NCI-H1417 treated with DMSO at 0.1 percent for 48 hours (cell line): ENCODE results near the gene TBRG4.
A peak's percentile ranks its signal among the peaks of the same experiment; 100 is the strongest.
"Not testable (repeated sequence)": the region's sequence is repeated elsewhere in the genome, so short reads cannot be mapped to it uniquely, and the experiment has no call there.

ENCODE experiments used
- DNase-seq: peaks from one replicate; lab custom pipeline; 2025; lab: John Stamatoyannopoulos, UW

Gene TBRG4

GRCh38 chr7:45116048-45116447, 4.6 kb upstream of the TBRG4 start:
- DNase-seq, result no peak

GRCh38 chr7:45114926-45115325, 3.4 kb upstream of the TBRG4 start:
- no peak for DNase-seq

GRCh38 chr7:45114257-45114656, 2.8 kb upstream of the TBRG4 start:
- not testable (repeated sequence) for DNase-seq

- DNase-seq, result no peak
Observed at GRCh38 chr7:45112648-45113047, 1.2 kb upstream of the TBRG4 start.

- DNase-seq, result no peak
Observed at GRCh38 chr7:45108863-45109262, 2.6 kb downstream of the TBRG4 start.

- DNase-seq, result no peak
Observed at GRCh38 chr7:45107356-45107755, 4.1 kb downstream of the TBRG4 start.

GRCh38 chr7:45106820-45107219, 4.7 kb downstream of the TBRG4 start:
- no peak for DNase-seq

GRCh38 chr7:45105588-45106188, 5.8 kb downstream of the TBRG4 start:
- DNase-seq, result no peak

GRCh38 chr7:45104844-45105587, 6.5 kb downstream of the TBRG4 start:
- DNase-seq, result no peak

GRCh38 chr7:45103958-45104843, 7.3 kb downstream of the TBRG4 start:
- no peak for DNase-seq

GRCh38 chr7:45102785-45103712, 8.4 kb downstream of the TBRG4 start:
- no peak for DNase-seq

GRCh38 chr7:45101748-45102147, 9.7 kb downstream of the TBRG4 start:
- no peak for DNase-seq

GRCh38 chr7:45100761-45101480, 10.6 kb downstream of the TBRG4 start:
- no peak for DNase-seq

- no peak for DNase-seq
Observed at GRCh38 chr7:45099891-45100760, 11.4 kb downstream of the TBRG4 start.

- DNase-seq, result no peak
Observed at GRCh38 chr7:45098983-45099839, 12.3 kb downstream of the TBRG4 start.

- DNase-seq, result no peak
Observed at GRCh38 chr7:45092931-45093235, 18.6 kb downstream of the TBRG4 start.

GRCh38 chr7:45092100-45092930, 19.2 kb downstream of the TBRG4 start:
- no peak for DNase-seq

GRCh38 chr7:45089341-45089891, 22.1 kb downstream of the TBRG4 start:
- DNase-seq, result peak; percentile 99
